Endometrial microvascular endothelial cells (primary cell): ENCODE measurements around the gene MMP1. TPM values are rescaled to one million over a fixed set of nuclear protein-coding genes. Genes with fewer than 3 reads are reported as not detected.

Source experiments
- in situ Hi-C: cut with HindIII; loops from 2 replicates; pipeline ENCODE4 v1.10.0; 2017; ENCODE audit warnings: low sequenced_read_pairs, low pct_unique_long_range_greater_than_20kb; ENCODE audit errors: inconsistent ontology term
- total RNA-seq: library from RNA; depleted of rRNA; stranded (reverse); fragments of >200 nt; gene quantifications from one replicate; pipeline ENCODE4 v1.2.3, GENCODE V29; 2015; ENCODE audit errors: inconsistent ontology term

MMP1 gene
- total RNA-seq, 1 donor from 2014 or later, result 2,361 TPM

DNA sequence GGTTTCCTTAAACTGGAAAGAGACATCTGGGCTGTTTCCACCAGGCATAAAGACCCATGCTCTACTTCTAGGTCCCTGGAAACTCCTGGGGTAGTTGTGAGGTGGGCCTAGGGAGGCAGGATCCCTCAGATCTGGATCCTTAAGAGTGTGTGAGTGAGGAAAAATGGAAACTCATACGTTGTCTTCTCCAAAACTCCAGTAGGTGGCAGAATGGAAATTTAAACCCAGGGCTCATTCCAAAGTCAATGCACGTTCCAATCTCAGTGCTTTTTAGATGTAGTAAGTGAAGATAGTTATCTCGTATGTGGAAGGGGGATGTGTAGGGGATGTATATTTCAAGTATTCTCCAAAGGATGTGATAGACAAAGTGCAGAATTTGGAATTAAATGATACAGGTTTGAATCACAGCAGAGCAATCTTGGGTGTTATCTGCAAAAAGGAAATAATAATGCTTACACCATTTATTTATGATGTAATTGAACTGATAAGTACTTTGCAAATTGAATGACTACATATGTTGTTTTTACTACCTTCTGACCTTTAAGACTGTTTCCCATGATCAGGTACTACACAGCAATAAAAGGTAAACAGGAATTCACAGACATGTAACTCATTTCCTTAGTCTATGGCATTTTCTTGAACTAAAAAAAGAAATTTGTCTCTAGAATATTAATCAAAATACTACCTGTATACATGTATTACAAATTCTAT lies 13.1 kb upstream of the MMP1 start:
- in situ Hi-C loops, result no loop called here

DNA sequence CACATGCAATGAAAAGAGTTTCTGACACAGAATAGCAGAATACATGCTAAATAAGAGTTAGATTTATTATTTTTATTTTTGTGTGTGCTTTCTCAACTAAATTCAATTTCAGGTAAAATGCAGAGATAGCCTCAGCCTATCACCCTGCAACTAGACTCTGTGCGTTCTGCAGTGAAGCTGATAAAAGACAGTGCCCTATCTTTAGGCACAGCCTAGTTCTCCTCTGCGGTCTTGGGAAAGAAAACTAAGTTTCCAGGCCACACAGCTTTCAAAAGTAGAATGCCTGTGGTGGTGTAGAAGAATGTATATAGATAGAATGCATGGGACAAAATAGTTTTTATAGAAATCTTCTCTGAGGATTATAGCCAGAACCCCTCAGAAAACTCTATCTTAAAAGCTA lies 12.0 kb upstream of the MMP1 start:
- in situ Hi-C loops, result no loop called here

DNA sequence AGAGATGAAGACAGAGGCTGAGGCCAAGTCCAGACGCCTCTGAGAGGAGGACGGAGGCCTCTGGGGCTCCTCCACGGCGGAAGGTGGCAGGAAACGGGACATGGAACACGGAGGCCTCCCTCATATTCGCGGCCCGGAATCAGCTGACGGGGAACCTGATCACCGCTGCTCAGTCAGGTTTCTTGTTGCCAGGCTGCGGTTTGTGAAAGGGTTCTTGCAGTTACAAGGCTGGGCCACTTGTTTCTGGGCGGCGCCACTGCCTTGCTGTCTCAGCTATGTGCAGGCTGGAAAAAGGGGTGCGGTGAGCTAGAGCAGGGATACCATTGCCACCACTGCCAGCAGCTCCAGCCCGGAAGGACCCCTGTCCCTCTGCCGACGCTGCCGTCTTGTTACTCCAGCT lies 10.0 kb upstream of the MMP1 start:
- in situ Hi-C loops, result no loop called here

DNA sequence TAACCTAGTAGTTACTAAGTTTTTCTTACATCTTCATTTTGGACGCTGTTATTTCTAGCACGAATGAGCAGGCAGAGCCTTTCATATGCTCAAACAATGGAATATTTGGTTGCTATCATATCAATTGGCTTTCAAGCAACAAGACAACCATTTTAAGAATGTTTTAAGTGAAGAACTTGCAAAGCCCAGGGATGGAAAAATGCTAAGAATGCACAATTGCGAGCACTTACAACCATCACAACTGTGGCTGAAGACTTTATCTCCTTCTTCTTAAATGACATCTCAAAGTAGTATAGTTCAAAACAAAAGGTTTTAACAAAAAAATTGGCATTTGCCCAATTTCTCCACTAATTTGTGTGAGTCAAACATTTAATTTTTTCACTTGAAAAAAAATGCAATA lies 8.3 kb upstream of the MMP1 start:
- in situ Hi-C loops, result no loop called here

DNA sequence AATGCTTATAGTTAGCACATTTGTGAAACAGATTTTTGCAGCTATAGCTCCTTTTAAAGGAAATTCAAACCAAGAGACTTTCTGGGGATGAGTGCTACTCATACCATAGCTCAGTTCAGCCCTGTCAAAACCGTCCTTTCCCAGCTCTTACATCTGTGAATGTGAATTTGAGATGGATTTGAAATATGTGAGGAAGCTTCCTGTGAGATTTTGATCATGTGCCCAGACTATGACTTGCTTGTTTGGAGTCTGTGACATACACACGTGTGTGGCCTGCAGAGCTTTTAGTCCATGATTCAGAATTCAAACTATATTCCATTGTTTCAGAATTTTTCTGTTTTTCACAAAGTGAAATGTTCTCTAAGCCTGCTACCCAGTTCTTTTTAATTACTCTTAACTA lies 4.4 kb upstream of the MMP1 start:
- in situ Hi-C loops, result no loop called here

DNA sequence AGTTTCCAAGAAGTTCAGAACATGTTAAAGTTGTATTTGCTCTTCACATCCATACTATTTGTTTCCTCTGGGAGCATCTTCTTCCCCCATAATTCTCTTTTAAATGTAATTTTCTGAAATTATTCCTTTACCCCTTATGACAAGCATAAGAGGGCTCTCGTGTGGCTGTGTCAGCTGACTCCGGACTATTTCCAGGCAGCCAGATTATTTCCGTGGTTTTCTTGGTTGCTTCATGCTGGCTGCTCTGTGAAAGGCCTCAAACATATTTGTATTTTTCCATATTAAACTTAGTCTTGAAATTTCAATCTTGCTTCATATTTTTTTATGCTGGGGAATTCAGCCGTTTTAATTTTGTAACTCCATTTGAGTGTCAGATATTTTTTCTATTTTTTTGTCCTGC lies 2.8 kb upstream of the MMP1 start:
- in situ Hi-C loops, result no loop called here

DNA sequence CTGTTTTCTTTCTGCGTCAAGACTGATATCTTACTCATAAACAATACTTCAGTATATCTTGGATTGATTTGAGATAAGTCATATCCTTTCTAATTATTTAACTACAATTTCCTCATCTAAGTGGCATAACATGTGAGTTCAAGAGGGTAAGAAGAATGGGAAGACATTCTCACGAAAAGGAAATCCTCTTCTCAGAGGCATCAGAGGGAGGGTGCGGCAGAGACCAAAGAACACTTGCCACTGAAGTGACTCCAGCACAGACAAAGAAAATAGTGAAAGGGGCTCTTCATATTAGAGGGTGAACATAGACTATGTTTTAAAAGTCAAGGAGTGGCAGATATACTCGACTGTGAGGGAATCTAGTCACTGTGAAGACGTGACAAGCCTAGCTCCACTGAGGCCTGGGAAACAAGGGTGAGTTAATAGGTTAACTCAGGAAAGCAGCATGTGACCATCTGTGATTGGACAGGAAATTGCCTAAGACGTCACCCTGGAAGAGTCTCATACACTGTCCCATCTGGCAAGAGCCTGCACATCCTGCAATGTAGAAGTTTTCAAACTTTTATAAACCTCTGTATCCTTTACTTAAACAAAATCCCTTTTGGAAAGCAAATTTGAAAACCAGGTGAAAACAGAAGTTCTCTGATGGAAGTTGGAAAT lies 1.9 kb upstream of the MMP1 start:
- in situ Hi-C loops, result no loop called here

DNA sequence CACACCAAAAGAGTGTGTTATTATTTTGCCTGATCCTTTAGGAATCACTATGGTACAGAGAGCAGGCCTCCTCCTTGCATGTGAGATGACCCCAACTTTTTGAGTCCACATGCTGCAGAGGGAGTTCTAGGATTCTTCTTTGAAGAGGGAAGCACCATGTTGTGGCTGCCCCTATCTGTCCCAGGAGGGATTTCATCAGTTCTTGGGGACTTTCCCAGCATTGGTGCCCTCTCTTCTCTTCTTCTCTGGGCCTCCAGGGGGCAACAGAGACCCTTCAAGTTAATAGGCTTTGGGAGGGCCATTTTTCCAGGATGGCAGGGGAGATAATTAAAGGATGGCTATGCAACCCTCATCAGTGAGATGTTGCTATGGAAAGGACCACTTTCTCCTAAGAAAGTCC lies 3.6 kb downstream of the MMP1 start:
- in situ Hi-C loops, result no loop called here

DNA sequence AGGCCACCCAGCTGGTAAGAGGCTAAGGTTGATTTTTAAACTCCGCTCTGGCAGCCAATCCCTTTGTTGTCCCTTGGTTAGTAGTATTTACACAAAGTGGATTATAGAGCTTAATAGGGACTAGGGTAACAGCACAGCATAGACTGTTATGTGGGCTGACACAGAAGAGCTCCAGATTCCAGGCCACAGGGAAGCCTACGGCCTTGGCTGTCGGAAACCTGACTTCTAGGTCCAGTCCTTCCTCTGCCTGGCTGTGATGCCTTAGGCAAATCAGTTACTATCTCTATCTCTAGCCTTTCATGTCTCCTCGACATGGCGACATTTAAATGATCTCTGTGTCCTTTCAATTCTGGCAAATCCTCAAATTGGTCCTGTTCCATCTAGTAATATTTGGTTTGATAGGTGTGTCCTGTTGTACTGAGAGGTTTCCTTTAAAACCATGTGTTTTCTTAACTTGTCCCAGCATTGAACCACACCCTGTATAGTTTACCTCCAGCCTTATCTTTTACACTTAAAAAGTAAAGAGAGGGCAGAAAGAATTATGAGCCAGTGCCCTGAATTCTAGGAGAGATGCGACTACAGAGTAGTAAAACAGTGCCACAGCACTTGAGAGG lies 4.2 kb downstream of the MMP1 start:
- in situ Hi-C loops, result no loop called here

DNA sequence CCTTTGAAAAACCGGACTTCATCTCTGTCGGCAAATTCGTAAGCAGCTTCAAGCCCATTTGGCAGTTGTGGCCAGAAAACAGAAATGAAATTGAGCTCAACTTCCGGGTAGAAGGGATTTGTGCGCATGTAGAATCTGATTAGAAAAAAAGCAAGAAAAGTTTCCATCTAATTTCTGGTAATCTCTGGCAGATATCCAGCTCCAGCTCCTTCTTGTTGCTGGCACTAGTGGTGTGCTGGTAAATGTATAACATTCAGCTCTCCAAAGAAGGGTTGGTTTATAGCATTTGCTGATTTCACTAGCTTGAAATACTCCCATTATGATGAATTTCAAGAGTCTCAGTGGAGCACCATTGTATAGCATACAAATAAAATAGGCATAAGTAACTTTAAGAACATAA lies 5.4 kb downstream of the MMP1 start:
- in situ Hi-C loops, result no loop called here

DNA sequence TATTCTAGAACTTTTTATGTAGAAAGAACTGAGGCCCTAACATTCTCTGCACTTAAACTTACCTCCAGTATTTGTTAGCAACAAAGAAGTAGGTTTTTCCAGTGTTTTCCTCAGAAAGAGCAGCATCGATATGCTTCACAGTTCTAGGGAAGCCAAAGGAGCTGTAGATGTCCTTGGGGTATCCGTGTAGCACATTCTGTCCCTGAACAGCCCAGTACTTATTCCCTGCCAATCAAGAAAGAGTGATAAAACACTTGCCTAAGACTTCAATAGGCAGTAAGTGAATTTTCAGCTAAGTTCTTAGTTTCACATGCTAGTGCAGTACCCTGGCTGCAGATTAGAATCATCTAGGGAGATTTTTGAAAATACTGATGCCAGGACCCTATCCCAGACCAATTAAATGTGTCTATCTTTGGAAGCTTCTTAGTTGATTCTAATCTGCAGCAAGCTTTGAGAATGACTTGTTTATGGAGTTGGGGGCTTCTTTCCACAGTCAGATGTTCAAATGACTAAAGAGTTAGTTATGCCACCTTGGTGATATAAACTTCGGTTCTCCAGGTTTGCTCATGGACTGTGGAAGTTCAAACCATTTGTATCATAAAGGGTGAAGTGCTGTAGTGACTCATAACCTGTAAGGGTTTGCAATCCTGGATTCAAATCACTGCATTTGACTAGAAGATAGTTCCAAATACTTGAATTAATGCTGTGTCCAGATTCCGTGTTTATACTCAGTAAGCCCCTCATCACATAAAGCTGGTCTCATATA lies 6.5 kb downstream of the MMP1 start:
- in situ Hi-C loops, result no loop called here

DNA sequence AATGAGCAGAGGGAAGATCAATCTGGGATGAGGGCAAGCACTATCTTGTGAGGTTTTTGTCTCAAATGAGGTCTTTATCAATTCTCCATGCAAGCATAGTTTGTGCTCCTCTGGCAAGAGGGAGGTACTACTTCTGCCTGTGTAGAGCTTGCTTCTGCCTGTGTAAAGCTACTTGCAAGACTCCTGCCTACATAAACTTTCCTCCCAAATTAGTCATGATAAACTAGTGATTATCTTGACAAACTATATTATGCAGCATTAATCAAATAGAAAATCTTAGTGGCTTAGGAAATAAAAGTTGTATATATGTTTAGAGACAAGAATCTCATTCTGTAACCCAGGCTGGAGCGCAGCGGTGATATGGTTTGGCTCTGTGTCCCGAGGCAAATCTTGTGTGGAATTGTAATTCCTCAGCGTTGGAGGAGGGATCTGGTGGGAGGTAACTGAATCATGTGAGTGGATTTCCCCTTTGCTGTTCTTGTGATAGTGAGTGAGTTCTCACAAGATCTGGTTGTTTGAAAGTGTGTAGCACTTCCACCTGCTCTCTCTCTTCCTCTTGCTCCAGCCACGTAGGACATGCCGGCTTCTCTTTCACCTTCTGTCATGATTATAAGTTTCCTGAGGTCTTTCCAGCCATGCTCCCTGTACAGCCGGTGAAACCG lies 9.5 kb downstream of the MMP1 start:
- in situ Hi-C loops, result no loop called here

DNA sequence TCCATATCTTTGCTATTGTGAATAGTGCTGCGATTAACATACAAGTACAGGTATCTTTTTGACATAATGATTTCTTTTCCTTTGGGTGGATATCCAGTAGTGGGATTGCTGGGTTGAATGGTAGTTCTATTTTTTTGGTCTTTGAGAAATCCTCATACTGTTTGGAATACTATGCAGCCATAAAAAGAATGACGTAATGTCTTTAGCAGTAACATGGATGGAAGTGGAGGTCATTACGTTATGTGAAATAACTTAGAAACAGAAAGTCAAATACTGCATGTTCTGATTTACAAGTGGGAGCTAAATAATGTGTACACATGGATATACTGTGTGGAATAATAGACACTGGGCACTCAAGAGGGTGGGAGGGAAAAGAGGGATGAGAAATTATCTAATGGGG lies 13.6 kb downstream of the MMP1 start:
- in situ Hi-C loops, result no loop called here

DNA sequence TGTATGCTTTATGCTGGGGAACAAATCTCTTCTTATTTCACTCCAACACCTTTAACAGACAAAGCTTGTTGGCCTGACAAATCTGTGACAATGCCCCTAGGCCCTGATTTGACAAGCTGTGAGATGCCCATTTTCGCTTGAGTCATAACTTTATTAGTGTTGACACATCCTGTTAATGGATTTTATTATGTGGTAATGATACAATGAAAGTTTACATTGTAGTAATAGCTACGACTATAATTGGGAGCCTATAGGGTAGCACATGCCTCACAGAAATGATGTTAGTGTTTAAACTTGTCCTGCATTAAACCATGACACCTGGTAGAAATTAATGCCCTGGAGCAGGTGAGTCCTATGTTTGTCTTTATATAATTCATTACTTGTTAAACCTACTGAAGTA lies 14.2 kb downstream of the MMP1 start:
- in situ Hi-C loops, result no loop called here

DNA sequence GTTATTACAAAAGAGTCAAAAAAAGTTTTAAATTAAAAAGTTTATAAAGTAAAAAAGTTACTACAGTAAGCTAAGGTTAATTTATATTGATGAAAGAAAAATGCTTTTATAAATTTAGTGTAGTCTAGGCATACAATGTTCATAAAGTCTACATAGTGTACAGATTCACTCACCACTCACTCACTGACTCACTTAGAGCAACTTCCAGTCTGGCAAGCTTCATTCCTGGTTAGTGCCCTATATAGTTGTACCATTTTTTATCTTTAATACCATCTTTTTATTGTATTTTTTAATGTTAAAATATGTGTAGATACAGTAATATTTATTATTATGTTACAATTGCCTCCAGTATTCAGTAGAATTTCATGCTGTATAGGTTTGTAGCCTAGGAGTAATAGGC lies 14.9 kb downstream of the MMP1 start:
- in situ Hi-C loops, result no loop called here

DNA sequence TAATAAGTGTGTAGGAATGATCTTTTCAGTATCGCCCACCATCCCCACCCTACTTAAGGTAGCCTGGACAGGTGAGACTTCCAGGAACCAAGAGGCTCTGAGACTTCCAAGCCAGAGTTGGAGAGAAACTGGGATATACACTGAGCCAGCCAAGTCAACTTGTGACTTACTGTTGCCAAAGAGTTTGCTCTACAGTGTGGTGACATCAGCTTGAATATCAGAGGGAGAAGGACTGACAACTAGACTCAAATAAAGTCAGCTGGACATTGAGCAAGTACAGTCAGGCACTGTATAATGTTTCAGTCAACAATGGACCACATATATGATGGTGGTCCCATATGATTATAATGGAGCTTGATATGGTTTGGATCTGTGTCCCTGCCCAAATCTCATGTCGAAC lies 16.3 kb downstream of the MMP1 start:
- in situ Hi-C loops, result no loop called here

DNA sequence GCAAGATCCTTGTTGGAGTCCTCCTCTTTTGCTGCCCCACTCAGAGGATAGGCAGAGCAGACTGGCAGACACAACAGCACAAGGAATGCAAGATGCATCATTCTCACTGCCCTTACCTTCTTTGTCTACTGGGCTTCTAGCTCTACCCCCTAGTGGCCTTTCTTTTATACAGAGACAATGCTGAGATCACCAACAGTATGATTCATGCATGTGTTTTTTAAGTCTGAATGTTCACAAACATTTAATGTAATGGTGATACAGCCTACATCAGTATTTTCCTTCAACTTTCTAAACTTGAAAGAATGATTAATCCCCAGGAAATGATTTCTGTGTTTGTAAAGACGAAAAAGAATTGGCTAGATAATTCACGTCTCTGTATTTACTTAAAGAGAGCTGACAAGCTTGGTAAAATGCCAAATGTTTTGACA lies 17.5 kb downstream of the MMP1 start, which contains the start of gene MMP10:
Gene MMP10 (minus strand): TSS at position 138 of the 428 bp plus-strand sequence. CDS start 37 bp downstream, at position 101.
- in situ Hi-C loops, result no loop called here

DNA sequence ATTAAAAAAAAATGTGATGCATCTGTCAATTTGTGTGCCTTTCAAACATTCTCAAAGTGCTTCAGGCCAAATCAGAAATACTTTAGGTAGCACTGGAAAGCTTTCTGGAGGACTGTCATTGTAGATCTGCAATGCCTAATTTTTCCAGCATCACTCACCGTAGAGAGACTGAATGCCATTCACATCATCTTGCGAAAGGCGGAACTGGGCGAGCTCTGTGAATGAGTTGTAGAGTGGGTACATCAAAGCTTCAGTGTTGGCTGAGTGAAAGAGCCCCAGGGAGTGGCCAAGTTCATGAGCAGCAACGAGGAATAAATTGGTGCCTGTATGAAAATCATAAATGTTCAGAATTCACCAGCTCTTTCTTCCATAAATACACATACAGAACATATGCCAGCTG lies 21.5 kb downstream of the MMP1 start:
- in situ Hi-C loops, result no loop called here

DNA sequence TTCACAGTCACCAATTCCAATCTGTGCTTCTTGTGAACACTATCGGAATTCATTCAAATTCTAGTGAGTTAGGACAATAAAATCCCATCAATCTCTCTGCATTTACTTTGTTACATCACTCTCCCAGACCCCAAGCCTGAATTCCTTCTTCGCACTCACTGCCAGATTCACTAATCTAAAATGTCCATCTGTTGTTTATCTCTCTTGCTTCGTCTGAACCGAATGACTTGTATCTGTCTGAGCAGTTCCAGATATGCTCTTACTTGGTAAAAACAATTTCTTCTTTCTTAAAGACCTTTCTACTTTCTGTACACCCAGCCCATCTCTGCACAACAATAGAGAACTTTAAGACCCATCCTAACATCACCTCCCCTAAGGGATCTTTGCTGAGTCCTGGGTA lies 24.6 kb downstream of the MMP1 start:
- in situ Hi-C loops, result no loop called here
